ENCODE data around the gene TMCO1. TPM values are rescaled to one million over a fixed set of nuclear protein-coding genes. Genes with fewer than 3 reads are reported as not detected.

The TMCO1 gene
- total RNA-seq, 3 donors from 2014 or later = 103 to 209 (median 144) TPM

GRCh38 chr1:165679282-165680036 lies 89.2 kb downstream of the TMCO1 start:
- ATAC-seq (no peak), DNase-seq (peak in 1 of 3 donors; percentile 26)
- Histone ChIP-seq H3K4me1 (ENCODE audit: low read depth) (no peaks in the 10 kb centered on the region), H3K36me3 (ENCODE audit: low read depth) (no peaks in the 10 kb centered on the region), H3K4me3 (no peak overlapping the region), H3K9me3 (no peaks in the 10 kb centered on the region)
- TF ChIP-seq, protein P1, sequence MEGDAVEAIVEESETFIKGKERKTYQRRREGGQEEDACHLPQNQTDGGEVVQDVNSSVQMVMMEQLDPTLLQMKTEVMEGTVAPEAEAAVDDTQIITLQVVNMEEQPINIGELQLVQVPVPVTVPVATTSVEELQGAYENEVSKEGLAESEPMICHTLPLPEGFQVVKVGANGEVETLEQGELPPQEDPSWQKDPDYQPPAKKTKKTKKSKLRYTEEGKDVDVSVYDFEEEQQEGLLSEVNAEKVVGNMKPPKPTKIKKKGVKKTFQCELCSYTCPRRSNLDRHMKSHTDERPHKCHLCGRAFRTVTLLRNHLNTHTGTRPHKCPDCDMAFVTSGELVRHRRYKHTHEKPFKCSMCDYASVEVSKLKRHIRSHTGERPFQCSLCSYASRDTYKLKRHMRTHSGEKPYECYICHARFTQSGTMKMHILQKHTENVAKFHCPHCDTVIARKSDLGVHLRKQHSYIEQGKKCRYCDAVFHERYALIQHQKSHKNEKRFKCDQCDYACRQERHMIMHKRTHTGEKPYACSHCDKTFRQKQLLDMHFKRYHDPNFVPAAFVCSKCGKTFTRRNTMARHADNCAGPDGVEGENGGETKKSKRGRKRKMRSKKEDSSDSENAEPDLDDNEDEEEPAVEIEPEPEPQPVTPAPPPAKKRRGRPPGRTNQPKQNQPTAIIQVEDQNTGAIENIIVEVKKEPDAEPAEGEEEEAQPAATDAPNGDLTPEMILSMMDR (IDR thresholded peaks at IDR 0.05) = no peak
- intact Hi-C loops (cut with DNase I, micrococcal nuclease) = no loop called here

GRCh38 chr1:165678509-165678908 lies 90.2 kb downstream of the TMCO1 start:
- H3K4me3 ChIP-seq = no peak overlapping the region
- DNase-seq (no peak), ATAC-seq (no peak)
- intact Hi-C loops (cut with DNase I, micrococcal nuclease) = no loop called here
- H3K9me3 ChIP-seq = no peaks in the 10 kb centered on the region
- H3K36me3 ChIP-seq (ENCODE audit: low read depth) = no peaks in the 10 kb centered on the region
- no peaks in the 10 kb centered on the region for H3K4me1 ChIP-seq (ENCODE audit: low read depth)
- TF ChIP-seq, protein P1 (IDR thresholded peaks at IDR 0.05) = no peak

Other genes with a start within 250 kb of the TMCO1 start
- under 1 TPM in 1 of 3 donors, not detected in 2; 0.22 TPM for gene LRRC52, start 224.9 kb downstream of the TMCO1 start, total RNA-seq
- 100 to 1,000 TPM; 236 to 436 (median 367) TPM for gene MGST3, start 137.6 kb downstream of the TMCO1 start, total RNA-seq
- gene ALDH9A1, start 70.3 kb downstream of the TMCO1 start, total RNA-seq = 10 to 100 TPM; 32.6 to 53.1 (median 49.8) TPM
- 10 to 100 TPM; 41.6 to 86.5 (median 51.8) TPM for gene UCK2, start 58.7 kb upstream of the TMCO1 start, total RNA-seq

All from mucosa of descending colon (tissue), 3 donors.